ENCODE measurements around the gene CTNNB1. TPM values are rescaled to one million over a fixed set of nuclear protein-coding genes. Genes with fewer than 3 reads are reported as not detected.

The CTNNB1 gene
- total and polyA plus RNA-seq, 2 of the 13 experiments (the other 11 are each of a cell fraction or from before 2014, with no cell fraction given): 398 to 489 TPM

- TF ChIP-seq U2AF1 (optimal IDR thresholded peaks at IDR 0.05; ENCODE audit: low read depth, low read length) (peak; percentile 84), BATF2 (CRISPR knock-in tag; IDR thresholded peaks at IDR 0.05) (no peak), ZNF605 (CRISPR knock-in tag; IDR thresholded peaks at IDR 0.05) (peak; percentile 86; the same call in 1 of the 2 replicates), ZNF274 (CRISPR knock-in tag; IDR thresholded peaks at IDR 0.05) (peak; percentile 95), EZH2 (conservative IDR thresholded peaks at IDR 0.05; ENCODE audit: low read depth, low read length) (no peak), TEAD2 (CRISPR knock-in tag; IDR thresholded peaks at IDR 0.05) (0 out of 2 replicates have a peak, but pooled peaks have one; percentile 32), NFIC (IDR thresholded peaks at IDR 0.05; ENCODE audit: low read length) (peak; percentile 22; the same call in 1 of the 2 replicates), HOXA9 (CRISPR knock-in tag; IDR thresholded peaks at IDR 0.05; ENCODE audit: borderline replicate concordance) (no peak), TMF1 (CRISPR knock-in tag; IDR thresholded peaks at IDR 0.05; ENCODE audit: low read depth) (peak; percentile 91; the same call in 1 of the 2 replicates), ZNF362 (CRISPR knock-in tag; IDR thresholded peaks at IDR 0.05; ENCODE audit: borderline replicate concordance) (peak; percentile 50; the same call in 1 of the 2 replicates), ZNF451 (CRISPR knock-in tag; IDR thresholded peaks at IDR 0.05) (peak; percentile 90), RNF219 (CRISPR knock-in tag; IDR thresholded peaks at IDR 0.05) (no peak), ZGPAT (CRISPR knock-in tag; IDR thresholded peaks at IDR 0.05) (peak; percentile 93), ZNF317 (CRISPR knock-in tag; IDR thresholded peaks at IDR 0.05) (0 out of 2 replicates have a peak, but pooled peaks have one; percentile 19), DPF2 (CRISPR knock-in tag; IDR thresholded peaks at IDR 0.05; ENCODE audit: borderline replicate concordance, low read depth) (no peak), U2AF2 (IDR thresholded peaks at IDR 0.05; ENCODE audit: low read depth, low read length) (peak; percentile 92; the same call in 1 of the 2 replicates), ZNF335 (CRISPR knock-in tag; IDR thresholded peaks at IDR 0.05) (peak; percentile 87), ZNF782 (CRISPR knock-in tag; IDR thresholded peaks at IDR 0.05; ENCODE audit: borderline replicate concordance) (peak; percentile 76; the same call in 1 of the 2 replicates), ATF6 (CRISPR knock-in tag; conservative IDR thresholded peaks at IDR 0.05) (0 out of 2 replicates have a peak, but pooled peaks have one; percentile 74), ZNF784 (CRISPR knock-in tag; IDR thresholded peaks at IDR 0.05; ENCODE audit: borderline replicate concordance) (peak; percentile 99)
These were observed at the start of gene CTNNB1 (continued) for GRCh38 chr3:41198950-41199865.

Measured in HepG2 (cell line).